Activated T-cell treated with anti-CD3 and anti-CD28 coated beads for 24 hours (primary cell): Measurements from ENCODE around the gene L3MBTL3.
"Not testable (repeated sequence)": the region's sequence is repeated elsewhere in the genome, so short reads cannot be mapped to it uniquely, and the experiment has no call there.

Source experiments
- DNase-seq: peaks from one replicate; pipeline ENCODE4 v3.0.0-alpha.2; 2020; ENCODE audit warnings: low read depth

L3MBTL3 gene

DNA sequence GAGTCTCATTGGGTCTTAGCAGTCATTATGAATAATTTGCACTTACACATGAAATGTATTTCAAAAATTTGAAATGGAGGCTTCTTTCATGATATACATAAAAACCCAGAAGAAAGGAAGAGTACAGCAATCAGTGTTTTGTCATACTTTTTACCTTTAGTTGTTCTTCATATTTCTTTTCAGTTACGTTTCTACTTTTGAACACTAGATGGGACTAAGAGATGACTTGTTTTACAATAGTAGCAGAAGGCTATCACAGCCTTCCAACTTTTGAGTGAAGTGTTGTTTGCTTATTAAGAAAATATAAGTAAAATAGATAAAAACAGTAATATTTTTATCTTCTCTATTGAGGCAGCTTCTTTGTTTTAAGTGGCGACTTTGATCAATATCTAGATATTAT, 58.1 kb downstream of the L3MBTL3 start:
- DNase-seq = no peak

DNA sequence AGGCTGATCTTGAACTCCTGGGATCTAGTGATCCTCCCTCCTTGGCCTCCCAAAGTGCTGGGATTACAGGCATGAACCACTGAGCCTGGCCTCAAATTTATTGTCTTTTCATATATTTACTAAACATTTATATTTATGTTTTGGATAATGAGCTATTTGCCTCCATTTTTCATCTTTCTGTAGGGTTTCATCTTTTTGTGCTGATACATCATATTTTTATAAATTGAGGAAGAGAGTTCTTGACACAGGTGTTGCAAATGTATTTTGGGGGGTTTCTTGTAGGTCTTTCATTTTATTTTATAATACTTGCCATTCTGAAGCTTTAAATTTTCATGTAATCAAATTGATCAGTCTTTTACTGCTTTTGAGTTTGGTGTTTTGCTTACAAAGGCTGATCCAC, 72.4 kb downstream of the L3MBTL3 start:
- no peak for DNase-seq

DNA sequence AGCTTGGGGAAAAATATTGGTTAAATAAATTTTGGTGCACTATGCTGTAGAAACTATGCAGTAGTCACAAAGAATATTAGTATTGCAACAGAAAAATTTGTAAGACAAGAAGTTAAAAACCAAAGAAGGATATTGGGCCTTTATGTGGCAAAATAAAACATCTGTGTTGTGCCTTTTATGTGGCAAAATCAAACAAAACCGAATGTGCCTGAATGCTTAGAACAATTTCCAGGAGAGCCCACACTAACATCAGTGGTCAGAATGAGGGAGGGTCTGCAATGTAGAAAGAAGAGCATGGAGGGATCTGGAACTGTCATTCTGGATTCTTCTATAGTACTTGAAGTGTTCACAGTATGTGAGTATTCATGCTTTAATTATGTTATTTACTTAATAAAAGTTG, 75.2 kb downstream of the L3MBTL3 start:
- no peak for DNase-seq

DNA sequence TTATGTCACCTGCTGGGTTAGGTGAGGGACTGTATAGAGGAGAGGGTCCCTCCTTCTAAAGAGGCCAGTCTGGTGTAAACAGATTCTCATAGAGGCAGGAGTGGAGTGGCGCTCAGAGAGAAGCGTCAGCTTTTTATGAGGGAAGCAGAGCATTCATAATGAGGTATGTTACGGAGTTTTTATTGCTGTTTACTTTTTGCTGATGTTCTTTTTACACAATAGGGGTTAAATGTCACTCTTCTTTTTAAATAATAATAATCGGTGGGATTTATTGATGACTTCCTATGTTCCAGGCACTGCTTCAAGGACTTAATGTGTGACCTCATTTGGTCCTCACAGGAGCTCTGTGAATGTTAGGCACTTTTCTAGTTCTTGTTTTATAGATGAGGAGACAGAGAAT, 79.9 kb downstream of the L3MBTL3 start:
- DNase-seq = no peak

DNA sequence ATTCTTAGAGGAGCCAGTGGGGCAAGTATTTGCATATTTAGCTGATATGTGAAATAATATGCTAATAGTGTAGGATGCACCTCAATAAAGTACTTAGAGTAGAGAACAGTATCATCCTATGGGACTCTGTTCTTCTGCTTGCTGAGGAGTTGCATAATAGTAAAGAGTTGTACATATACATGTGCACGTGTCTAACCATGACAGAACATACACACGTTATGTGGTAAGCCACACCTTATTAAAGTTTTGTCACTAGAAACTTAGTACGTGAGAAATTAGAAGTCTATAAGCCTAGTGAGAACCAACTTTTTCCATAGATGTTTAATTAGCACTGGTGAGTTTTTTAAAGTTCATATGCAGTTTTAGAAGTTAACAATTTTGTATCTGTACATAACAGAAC, 80.7 kb downstream of the L3MBTL3 start:
- no peak for DNase-seq

DNA sequence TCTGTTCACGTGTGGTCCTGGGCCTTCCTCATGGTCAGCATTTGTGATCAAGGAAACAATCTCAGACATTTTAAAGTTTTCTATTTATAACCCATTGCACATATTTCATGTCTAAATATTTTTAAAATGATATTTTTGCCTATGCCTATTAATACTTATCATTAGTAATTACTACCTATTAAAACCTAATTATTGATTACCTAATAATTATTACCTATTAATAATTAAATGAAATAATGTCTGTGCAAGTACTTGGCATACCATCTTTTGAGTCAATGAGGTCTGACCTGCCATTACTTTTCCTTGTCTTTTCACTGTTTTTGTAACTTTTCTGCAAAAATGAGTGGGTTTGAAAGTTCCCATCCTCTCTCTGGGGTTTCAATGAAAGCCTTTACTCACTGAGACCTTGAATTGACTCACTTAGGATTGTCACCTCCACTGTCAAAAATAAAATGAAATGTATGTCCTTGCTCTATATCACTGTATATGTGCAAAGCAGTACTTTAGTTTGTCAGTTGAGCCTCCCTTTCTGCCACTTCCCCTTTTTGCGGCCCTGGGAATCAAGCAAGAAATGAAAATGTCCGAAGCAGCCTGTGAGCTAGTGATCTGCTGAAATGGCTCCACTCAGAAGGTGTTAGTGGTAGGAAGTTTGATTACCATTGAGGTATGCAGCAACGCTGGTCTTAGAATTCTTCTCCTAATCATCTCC, 87.8 kb downstream of the L3MBTL3 start:
- DNase-seq = no peak

DNA sequence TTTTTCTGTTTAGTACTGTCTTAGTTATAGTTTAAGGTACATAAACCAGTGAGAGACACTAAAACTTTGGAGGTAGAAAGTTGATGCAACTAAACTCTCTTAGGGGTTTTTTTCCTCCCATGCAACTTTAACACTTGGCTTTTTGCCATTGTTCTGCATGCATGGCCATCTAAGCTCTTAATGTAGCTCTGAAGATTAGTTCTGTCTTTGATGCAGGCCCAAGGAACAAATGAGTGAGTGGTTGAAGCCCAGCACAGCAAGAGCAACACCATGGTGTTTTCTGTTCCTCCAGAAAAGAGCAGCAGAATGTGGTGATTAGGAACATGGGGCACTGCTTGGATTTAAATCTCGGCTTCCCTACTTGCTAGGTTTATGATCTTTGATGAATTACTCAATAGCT, 89.3 kb downstream of the L3MBTL3 start:
- no peak for DNase-seq

DNA sequence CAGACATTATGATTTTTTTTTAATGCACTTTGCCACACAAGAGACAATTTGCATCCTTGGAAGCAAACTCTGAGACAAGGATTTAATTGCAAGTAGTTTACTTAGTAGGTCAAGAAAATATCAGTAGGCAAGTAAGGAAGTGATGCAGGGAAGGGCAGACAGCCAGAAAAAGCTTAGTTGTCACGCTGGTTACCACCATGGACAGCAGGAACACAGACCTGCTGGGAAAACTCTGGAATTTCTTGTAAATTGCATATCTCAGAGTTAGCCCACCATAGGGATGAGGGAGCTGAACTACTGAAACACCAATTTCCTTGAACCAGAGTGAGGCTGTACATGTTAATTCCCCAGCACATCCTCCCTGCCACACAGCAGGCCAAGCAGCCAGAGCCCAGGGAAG, 92.7 kb downstream of the L3MBTL3 start:
- DNase-seq = no peak

DNA sequence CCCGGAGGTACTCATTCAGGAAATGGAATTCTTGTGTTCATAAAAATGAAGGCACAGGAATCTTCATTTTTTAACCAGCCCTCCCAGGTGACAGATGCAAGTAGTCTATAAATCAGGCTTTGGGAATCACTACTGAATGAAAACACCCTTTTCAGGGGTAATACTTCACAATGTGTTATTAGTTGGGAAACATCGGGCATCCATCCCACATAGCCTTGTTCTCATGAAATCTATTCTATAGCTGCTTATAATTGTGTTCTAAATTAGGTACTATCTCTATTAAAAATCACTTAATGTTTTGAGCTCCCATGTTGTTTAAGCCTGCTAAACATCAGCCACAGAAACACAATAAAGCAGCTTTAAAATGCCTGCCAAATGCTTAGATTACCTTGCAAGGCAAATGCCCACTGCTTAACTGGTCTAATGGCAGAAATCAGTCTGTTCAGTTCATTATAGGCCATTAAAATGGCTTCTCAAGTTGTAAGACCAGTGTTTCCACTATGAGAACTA, 94.9 kb downstream of the L3MBTL3 start:
- no peak for DNase-seq

DNA sequence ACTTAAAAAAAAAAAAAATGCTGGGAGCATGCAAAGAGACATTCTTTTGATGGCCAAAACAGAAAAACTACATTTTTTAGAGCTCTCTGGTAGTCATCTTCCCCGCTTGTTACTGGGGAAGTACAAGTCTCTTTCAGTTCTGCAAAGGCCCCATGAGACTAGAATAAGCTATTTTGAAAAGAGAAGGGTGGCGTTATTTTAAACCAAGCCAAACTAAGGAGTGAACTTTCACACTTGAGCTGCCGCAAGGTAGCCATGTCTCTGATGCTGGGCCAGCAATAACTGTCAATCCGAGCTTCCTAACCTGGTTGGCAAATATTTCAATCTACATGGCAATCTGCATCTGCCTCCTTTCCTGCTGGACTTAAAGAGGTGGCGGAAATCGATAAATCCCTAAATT, 96.7 kb downstream of the L3MBTL3 start:
- DNase-seq = no peak

DNA sequence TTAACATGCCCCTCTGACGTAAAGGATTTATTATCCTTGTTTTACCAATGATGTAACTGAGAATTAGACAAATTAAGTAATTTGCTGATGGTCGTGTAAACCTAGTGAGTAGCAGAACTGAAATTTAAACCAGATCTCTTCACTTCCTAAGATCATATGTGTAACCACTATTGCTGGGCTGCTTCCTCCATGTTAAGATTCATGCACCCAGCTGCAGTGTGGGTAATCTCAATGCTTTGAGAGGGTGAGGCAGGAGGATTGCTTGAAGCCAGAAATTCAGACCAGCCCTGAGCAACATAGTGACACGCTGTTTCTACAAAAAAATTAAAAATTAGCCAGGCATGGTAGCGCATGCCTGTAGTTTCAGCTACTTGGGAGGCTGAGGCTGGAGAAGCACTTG, 97.9 kb downstream of the L3MBTL3 start:
- no peak for DNase-seq

DNA sequence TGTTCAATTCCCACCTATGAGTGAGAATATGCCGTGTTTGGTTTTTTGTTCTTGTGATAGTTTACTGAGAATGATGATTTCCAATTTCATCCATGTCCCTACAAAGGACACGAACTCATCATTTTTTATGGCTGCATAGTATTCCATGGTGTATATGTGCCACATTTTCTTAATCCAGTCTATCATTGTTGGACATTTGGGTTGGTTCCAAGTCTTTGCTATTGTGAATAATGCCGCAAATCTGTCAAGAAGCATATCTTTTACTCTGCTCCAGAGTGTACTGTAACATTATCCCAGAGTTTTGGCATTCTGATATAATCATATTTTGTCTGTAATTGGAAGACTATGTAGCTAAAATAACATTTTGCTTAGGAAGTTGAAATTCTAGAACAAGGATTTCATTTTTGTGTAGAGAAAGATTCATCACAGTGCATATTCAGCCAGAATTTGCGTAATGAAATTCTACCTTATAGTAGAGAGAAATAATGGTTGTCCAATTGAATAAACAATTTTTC, 98.9 kb downstream of the L3MBTL3 start:
- DNase-seq = not testable (repeated sequence)

DNA sequence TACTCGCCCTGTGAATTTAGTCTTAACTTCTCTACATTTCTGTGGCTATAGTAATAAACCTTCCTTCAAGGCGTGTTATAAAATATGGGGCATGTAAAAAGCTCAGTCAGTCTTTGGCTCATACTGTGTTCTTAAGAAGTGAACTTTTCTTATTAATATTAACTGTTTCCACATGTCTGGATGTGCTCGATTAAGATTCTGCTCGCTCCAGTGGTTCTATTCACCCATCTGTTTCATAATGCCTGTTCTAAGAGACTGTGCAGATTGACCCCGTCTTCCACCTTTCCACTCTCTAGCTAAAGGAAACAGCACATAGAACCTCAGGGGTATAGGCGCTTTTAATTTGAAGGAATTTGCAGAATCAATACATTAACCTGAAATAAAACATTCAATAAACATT, 99.9 kb downstream of the L3MBTL3 start:
- DNase-seq = no peak

DNA sequence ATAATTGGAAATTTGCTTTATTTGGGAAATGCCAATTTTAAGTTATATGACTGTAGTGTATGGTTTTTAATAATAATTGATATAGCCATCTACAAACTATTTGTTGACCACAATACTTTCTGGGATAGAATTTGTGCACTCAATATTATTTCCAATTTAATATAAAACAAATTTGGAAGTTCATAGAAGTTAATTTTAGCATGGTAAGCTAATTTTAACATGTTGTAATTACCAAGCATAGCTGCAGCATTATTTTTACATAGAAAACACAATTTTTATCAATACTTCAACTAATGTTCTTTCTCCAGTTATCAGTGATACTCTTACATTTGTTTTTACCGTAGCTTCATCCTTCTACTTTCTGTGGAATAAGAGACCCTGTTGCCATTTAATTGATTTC, 100.8 kb downstream of the L3MBTL3 start:
- DNase-seq = no peak

DNA sequence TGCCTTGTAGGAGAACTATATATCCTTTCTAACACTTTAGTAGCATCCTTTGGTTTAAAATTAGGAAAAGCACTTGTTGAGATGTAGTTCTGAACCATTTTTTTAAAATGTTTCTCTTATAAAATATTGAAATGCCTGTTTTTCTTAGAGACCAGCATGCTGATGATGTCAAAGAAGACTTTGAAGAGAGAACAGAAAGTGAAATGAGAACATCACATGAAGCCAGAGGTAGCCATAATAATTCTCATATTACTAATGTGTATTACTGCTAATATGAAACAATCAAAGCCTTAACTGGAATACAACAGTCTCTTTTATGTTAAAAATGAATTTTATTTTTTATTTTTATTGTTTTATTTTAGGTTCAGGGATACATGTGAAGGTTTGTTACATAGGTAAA, 102.3 kb downstream of the L3MBTL3 start:
- no peak for DNase-seq

DNA sequence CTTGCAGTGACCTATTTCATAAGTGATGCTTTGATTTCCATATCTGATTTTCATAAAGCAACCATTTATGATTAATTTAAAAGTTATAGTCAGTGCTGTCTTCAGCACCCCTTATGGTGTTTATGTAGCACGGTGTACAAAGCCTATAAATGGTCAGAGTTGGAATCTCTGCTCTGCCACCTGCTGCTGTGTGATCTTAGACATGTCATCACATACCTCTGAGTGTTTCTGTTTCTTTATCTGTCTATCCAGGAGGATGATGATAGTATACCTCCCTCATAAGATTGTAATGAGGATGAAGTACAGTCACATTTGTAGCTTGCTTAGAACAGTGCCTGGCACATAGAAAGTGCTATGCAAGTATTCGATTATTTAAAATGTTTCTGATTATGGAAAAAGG, 103.9 kb downstream of the L3MBTL3 start:
- no peak for DNase-seq

DNA sequence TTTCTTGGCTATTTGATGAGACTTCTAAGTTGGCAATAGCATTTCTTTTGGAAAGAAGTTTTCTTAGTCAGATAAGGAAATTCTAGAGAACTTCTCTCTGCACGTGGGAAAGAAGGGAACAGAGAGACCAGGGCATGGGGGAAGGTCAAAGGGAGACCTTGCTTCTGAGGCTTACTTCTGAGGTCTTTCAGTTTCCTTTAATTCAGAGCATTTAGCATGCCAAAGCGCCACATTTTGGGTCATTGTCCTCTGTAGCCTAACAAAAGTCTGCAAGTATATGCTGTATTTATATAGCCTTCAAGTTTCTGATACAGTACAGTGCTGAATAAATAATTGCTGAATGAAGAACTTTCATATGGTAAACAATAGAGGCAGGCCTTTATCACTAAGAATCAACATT, 108.8 kb downstream of the L3MBTL3 start:
- no peak for DNase-seq

DNA sequence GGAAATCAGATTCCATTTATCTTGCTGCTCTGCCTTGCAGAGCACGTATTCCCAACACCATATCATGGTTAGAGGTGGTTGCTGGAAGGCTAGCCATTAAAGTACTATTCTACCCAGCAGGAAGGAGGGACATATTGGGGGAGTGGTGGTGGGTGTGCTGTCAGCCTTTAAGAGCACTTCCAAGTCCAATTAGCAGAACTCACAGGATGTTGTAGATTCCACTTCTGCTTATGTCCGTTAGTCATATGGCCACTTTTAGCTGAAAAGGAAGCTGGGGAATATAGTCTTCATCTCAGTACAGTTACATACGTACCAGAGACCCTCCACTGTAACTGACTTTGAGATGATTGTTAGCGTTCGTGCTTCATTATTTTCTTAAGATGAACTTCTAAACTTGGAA, 109.9 kb downstream of the L3MBTL3 start:
- no peak for DNase-seq

DNA sequence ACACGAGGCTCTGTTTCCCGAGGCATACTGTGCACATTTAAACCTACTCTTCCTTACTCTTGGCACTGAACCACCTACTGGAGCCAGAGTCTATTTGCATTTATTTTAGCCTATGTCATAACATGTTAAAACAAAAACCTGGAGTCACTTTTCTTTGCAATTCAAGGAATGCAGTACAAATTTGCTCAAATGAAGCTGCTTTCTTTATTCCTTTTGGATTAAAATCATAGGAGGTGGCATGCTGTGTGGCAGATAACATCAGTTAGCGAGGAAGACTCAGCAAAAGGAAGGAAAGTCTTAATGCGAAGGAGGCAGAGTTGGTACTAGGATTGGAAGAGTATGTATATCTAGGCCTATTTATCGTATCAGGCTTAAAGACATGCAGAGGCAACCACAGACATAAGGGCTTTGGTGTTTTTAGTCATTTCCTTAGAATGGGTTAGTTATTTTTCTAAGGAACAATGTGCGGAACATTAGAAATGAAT, 111.4 kb downstream of the L3MBTL3 start:
- DNase-seq = no peak

DNA sequence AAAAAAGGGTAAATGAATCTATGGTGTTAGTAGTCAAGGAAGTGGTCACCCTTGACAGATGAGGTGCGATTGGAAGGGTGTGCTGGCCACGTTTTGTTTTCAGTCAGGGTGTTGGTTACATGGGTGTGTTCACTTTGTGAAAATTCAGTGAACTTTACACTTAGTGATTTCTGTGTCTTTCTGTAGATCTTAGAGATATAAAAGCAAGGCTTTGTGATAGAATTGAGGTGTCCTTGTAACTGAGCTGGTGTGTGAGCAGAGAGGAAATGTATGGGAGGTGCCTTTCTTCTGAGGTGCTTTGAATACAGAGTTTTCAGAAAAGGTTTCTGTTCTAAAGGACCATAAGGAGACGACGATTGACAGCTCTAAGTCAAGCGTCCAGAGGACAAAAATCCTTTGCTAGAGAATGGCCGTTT, 113.9 kb downstream of the L3MBTL3 start:
- DNase-seq = peak; percentile 33

DNA sequence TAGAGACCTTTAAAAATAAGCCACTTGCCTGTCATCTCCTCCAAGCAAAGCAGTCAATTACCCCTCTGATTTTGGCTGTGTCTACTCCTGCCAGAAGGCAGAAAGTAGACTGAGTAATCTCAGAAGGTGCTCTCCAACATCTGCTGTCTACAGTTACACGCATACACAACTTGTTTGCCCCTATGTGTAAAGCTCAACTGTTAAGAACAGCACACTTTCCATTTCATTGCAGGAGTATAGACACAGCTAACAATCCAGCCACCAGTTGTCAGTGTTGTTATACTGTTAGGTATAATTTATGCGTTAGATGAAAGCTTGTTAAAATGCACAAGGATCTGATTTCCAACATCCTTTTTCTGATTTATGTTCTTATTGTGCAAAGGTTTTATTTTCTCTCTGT, 116.2 kb downstream of the L3MBTL3 start:
- no peak for DNase-seq

DNA sequence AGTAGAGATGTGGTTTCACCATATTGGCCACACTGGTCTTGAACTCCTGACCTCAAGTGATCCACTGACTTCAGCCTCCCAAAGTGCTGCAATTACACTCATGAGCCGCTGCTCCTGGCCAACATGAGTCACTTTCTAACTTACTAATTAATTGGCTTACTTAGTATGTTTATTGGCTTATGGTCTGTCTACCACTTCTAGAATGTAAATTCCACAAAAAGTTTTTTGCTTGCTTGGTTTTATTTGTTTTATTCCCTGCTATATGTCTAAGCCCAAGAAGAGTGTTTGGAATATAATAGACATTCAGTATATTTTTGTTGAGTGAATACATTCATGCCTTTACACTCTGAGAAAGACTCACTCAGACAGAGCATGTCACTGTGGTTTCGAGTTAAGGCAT, 118.4 kb downstream of the L3MBTL3 start:
- DNase-seq = no peak

DNA sequence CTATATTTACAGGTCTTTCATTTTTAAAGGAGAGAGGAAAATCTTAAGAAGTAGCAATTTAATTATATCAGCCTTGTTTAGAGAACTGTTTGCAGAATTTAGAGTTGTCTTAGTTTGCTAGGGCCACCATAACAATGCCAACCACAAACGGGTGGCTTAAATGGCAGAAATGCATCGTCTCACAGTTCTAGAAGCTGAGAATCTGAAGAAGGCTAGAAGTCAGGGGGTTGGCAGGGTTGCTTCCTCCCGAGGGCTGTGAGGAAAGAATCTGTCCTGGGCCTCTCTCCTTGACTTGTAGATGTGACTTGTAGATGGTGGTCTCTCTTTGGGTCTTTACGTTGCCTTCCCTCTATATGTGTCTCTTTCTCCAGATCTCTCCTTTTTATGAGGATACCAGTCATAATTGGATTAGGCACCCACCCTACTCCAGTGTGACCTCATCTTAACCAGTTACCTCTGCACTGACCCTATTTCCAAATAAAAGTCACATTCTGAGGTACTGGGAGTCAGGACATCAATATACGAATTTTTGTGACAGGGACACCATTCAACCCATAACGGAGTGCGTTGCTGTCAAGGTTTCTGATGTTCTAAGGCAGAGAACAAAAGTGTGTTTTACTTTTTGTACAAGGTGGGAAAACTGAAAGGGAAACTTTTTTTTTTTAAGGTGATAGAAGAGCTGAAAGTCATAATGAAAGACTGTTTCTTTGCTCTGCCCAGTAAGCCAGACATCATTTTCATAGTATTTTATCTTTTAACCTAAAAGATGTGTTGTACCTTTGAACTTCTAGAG, 119.9 kb downstream of the L3MBTL3 start:
- DNase-seq = no peak
